Measurements from ENCODE around the gene CLDN25.

The CLDN25 gene

DNA sequence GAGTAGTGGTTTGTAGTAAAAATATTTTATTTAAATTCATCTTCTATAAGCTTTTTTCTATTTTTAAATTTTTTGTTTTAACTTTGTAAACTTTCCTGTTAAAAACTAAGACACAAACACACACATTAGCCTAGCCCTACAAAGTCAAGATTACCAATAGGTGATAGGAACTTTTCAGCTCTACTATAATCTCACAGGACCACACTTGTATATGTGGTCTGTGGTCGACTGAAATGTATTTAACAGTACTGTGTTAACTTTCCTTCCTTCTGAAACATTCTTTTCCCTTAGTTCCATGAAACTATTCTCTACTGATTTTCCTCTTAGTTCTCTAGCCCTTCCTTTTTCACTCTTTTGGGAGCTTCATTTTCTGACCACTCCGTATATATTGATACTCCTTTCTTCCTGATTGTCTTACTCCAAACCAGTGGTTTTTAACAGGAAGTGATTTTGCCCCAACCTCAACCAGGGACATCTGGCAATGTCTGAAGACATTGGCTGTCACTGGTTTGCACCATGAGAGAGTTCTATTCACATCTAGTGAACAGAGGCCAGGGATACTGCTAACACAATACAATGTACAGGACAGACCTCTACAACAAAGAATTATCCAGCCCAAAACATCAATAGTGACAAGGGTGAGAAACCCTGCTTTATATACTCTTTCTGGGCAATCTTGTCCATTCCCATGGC lies 14.9 kb upstream of the CLDN25 start:
- DNase-seq (ENCODE audit: low spot score) = no peak
- TF ChIP-seq CTCF (IDR thresholded peaks at IDR 0.05; ENCODE audit: borderline replicate concordance, control extremely low read depth, extremely low read depth, insufficient read depth, missing control alignments) = no peak
- in situ Hi-C loops (cut with MboI; ENCODE audit: low sequenced_read_pairs, unreplicated experiment) = no loop called here

GRCh38 chr11:113771964-113772363 lies 7.6 kb upstream of the CLDN25 start:
- DNase-seq (ENCODE audit: low spot score) = no peak
- TF ChIP-seq CTCF (IDR thresholded peaks at IDR 0.05; ENCODE audit: borderline replicate concordance, control extremely low read depth, extremely low read depth, insufficient read depth, missing control alignments) = no peak
- in situ Hi-C loops (cut with MboI; ENCODE audit: low sequenced_read_pairs, unreplicated experiment) = no loop called here

- in situ Hi-C loops (cut with MboI; ENCODE audit: low sequenced_read_pairs, unreplicated experiment) = no loop called here
These were observed 6.5 kb upstream of the CLDN25 start for GRCh38 chr11:113773092-113773415.

GRCh38 chr11:113773416-113774173 lies 6.0 kb upstream of the CLDN25 start, which contains the start of gene ZW10:
ZW10 (minus strand) TSS chr11:113773692; CDS start chr11:113773666, 26 bp downstream.
- TF ChIP-seq CTCF (IDR thresholded peaks at IDR 0.05; ENCODE audit: borderline replicate concordance, control extremely low read depth, extremely low read depth, insufficient read depth, missing control alignments) = peak; percentile 51
- peak; percentile 90 for DNase-seq (ENCODE audit: low spot score)
- in situ Hi-C loops (cut with MboI; ENCODE audit: low sequenced_read_pairs, unreplicated experiment) = no loop called here

More at GRCh38 chr11:113773092-113773415, 6.5 kb upstream of the CLDN25 start:
- TF ChIP-seq CTCF (IDR thresholded peaks at IDR 0.05; ENCODE audit: borderline replicate concordance, control extremely low read depth, extremely low read depth, insufficient read depth, missing control alignments) = no peak
- DNase-seq (ENCODE audit: low spot score) = no peak

DNA sequence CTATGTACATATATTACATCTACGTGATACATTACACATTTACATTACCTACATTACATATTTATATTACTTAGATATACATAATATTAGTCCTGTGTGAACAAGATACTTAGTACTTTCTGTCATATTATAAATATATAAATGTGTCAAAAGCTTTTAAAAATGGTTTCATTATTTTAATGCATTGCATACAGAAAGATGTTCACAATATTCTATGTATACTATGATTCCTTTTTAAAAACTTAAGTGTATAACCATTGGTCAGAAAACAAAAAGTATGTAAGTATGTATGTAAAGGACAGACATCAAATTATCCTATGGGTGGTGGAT lies 5.5 kb upstream of the CLDN25 start:
- no peak for TF ChIP-seq CTCF (IDR thresholded peaks at IDR 0.05; ENCODE audit: borderline replicate concordance, control extremely low read depth, extremely low read depth, insufficient read depth, missing control alignments)
- in situ Hi-C loops (cut with MboI; ENCODE audit: low sequenced_read_pairs, unreplicated experiment) = no loop called here
- DNase-seq (ENCODE audit: low spot score) = no peak

- no peak for TF ChIP-seq CTCF (IDR thresholded peaks at IDR 0.05; ENCODE audit: borderline replicate concordance, control extremely low read depth, extremely low read depth, insufficient read depth, missing control alignments)
- no peak for DNase-seq (ENCODE audit: low spot score)
- in situ Hi-C loops (cut with MboI; ENCODE audit: low sequenced_read_pairs, unreplicated experiment) = no loop called here
These were observed 1.3 kb upstream of the CLDN25 start for GRCh38 chr11:113778111-113778910.
